GM10266 (cell line): Measurements from ENCODE around the gene LARP4B.

Source experiments
- DNase-seq: peaks from one replicate; pipeline ENCODE4 v3.0.0; 2012; ENCODE audit errors: extremely low spot score
- CTCF ChIP-seq: IDR thresholded peaks from 2 replicates; pipeline ENCODE4 v1.5.1; 2012; ENCODE audit warnings: mild to moderate bottlenecking, low read depth; ENCODE audit not compliant: control insufficient read depth, insufficient read depth; ENCODE audit errors: missing control alignments

LARP4B gene

GRCh38 chr10:955820-956217 lies 24.3 kb upstream of the LARP4B start:
- DNase-seq, result no peak
- TF ChIP-seq CTCF, result no peak

- DNase-seq, result no peak
- TF ChIP-seq CTCF, result no peak
These were observed 23.8 kb upstream of the LARP4B start for GRCh38 chr10:955127-955819.

- no peak for TF ChIP-seq CTCF
- DNase-seq, result no peak
These were observed 22.9 kb upstream of the LARP4B start for GRCh38 chr10:954396-954795.

DNA sequence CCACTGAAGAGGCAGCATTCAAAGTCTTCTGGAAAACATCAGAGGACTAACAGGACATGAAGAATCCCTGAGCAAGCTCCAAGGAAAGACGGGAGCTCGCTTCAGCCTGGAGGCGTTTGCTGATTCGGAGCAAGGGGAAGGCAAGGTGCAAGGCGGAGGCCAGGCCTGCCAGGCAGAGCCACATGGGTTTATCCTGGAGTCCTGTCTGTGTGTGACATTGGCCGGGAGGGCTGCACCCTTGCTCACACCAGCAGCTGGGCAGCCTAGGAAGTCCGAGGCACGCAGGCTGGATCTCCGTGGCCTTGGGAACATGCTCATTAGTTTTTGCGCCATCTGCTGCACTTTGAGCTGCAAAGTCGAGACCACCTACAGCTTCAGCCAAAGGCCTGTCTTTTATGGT lies 22.3 kb upstream of the LARP4B start:
- TF ChIP-seq CTCF, result no peak
- DNase-seq, result no peak

- no peak for TF ChIP-seq CTCF
- no peak for DNase-seq
These were observed 17.9 kb upstream of the LARP4B start for GRCh38 chr10:949446-949845.

DNA sequence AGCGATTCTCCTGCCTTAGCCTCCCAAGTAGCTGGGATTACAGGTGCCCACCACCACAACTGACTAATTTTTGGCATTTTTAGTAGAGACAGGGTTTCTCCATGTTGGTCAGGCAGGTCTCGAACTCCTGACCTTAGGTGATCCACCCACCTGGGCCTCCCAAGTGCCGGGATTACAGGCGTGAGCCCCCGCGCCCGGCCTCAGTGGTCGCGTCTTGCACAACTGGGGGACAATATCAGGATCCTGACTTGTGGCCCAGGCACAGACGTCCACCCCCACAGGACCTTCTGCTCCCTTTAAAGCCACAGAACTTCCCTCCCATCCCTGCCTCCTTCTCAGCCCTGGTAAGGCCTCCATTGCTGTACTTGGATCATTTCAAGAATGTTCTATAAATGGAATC lies 16.8 kb upstream of the LARP4B start:
- no peak for DNase-seq

More for the DNA sequence above, 16.8 kb upstream of the LARP4B start:
- no peak for TF ChIP-seq CTCF
